Esophagus squamous epithelium (tissue), 4 donors: Measurements from ENCODE around the gene LCA5L.

Experiments used
- CTCF ChIP-seq, 6 experiments: fragments of 450-650 bp in 4 of 6; fragments of 200-600 bp in 2 of 6; sonication (generic) in 2 of 6; IDR thresholded peaks; one replicate each; pipeline ENCODE4 v1.5.1; 2016 to 2019; ENCODE audit warnings: antibody characterized with exemption in 6 of 6, mild to moderate bottlenecking in 4 of 6, moderate library complexity in 4 of 6
- POLR2A ChIP-seq, 4 donors: fragments of 450-650 bp; IDR thresholded peaks; one replicate each; pipeline ENCODE4 v1.6.1; 2017; ENCODE audit warnings: antibody characterized with exemption in 4 of 4, mild to moderate bottlenecking in 4 of 4, moderate library complexity in 3 of 4

GRCh38 chr21:39466584-39466983 lies 21.0 kb upstream of the LCA5L start:
- TF ChIP-seq CTCF (IDR thresholded peaks at IDR 0.05) (no peak), POLR2A (IDR thresholded peaks at IDR 0.05) (no peak)
